NCI-H2029 (cell line): ENCODE measurements around the gene DGKB.
A peak's percentile ranks its signal among the peaks of the same experiment; 100 is the strongest.

ENCODE experiments used
- DNase-seq: peaks from one replicate; lab custom pipeline; 2025; lab: John Stamatoyannopoulos, UW

DGKB gene

GRCh38 chr7:14859267-14859666, 43.3 kb downstream of the DGKB start:
- DNase-seq = no peak

DNA sequence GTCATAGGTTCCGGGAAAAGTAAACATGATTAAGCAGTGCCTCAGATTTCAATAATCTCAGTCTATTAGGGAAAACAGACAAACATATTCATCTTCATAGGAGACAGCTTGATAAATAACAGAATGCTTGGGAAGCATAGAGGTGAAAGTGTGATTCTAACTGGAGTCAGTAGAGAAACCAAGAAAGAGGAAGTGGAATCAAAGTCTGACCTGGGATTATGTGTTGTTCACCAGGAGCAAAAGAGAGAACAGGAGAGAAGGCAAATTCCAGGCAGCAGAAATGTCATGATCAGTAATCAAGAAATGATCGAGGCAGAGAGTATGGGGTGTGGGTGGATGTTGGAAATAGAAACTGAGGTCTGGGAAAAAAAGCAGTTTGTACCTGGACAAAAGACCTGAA, 43.7 kb downstream of the DGKB start:
- DNase-seq = no peak

DNA sequence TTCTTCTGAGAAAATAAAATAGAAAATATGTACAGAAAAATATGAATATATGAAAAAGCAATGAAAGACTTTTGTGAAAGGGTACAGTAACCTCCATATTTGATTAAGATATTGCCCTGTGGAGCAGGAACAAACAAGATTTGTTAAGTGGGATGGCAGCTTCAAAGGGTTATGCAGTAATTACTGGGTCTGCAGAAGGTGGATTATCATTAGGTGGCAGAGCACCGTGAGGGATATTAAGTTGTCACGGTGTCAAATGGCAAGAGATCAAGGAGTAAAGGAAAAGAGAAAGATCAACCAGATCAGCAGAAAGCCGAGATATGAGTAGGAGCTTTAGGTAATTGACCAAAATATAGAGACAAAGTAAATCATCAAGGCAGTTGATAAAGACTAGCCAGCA, 44.1 kb downstream of the DGKB start:
- peak; percentile 30 for DNase-seq

- DNase-seq = no peak
Observed at GRCh38 chr7:14855033-14855794, 47.3 kb downstream of the DGKB start.

- no peak for DNase-seq
Observed at GRCh38 chr7:14854471-14854870, 48.1 kb downstream of the DGKB start.

DNA sequence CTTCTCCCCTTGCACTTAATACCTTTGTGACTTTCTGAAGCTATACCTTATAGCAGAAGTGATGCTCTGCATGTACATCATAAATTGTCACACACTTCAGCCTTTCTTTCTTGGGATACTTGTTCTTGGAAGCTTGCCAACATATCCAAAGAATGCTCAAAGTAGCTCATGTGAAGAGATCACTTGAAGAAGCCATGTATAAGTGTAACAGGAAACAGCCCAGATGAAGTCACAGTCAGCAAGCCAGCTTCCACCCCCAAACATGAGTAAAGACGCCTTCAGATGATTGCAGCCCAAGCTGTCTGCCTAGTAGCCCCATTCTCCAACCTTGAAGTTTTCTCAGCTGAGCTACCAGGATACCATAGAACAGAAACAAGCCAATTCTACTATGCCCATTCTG, 50.9 kb downstream of the DGKB start:
- no peak for DNase-seq

- DNase-seq = no peak
Observed at GRCh38 chr7:14850039-14850438, 52.5 kb downstream of the DGKB start.

DNA sequence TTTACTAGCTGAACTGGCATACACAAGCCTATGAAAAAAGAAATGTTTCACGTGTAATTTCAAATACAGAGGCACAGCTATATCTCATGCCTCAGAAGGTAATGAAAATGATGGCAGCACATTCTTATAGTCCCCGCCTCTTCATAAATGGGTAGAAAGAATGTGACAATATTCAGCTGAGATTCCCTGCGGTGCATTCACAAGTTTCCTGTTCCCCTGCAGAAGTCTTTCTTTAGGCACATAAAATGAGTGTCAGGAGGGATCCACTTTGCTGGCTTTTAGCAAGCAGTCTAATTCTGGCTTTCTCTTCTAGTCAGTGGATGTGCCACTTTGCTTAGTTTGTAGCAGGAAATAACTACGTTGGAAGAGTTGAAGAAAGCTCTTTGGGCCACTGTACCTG, 56.1 kb downstream of the DGKB start:
- no peak for DNase-seq

DNA sequence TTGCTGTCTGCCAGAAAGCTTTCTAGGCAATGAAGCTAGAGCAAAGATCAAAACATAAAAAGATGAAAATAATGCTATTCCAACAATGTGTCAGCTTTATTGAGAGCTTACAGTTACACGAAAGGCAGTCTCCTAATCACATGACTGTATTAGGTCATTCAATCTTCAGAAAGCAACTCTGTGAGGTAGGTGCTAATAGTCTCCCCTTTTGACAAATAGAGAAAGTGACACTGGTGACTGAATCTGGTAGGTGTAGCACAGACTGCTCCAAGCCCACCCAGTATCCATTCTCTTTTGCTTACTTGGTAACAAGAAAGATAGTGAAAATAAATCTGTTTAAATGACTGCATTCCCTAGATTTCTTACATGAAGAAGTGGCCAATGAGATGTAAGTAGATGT, 58.8 kb downstream of the DGKB start:
- no peak for DNase-seq

DNA sequence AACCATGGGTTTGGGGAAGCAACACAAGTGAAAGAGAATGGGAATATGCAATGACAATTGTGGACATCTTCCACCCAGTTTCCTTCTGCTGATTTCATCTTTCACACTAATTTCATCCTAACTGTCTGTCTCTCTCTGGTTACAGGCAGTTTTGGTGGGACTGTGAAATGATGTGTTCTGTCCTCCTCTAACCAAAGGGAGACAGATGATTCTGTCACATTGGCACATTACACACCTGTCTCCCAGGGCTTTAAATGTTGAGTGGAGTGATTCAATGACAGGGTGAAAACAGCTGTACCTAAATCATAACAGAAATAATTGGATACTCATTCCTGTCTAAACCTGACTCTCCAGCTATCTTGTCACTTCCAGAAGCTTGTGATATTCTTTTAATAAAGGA, 60.0 kb downstream of the DGKB start:
- DNase-seq = no peak

DNA sequence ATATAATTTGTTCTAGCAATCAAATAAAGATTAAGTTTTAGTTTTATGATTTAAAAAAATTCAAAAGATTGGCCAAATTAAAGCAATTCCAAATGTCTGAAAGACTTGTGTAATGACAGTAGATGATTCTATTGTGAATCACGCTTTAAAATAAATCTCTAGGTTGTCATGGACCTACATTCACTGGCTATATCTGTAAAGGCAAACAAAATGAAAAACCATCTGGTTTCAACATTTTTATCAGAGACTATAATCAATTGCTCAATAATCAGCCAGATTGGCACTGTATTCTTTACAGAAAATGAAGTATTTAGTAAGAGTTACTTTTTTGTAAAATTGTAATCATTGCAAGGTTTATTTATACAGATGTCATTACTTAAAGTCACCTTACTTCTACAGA, 60.7 kb downstream of the DGKB start:
- no peak for DNase-seq

DNA sequence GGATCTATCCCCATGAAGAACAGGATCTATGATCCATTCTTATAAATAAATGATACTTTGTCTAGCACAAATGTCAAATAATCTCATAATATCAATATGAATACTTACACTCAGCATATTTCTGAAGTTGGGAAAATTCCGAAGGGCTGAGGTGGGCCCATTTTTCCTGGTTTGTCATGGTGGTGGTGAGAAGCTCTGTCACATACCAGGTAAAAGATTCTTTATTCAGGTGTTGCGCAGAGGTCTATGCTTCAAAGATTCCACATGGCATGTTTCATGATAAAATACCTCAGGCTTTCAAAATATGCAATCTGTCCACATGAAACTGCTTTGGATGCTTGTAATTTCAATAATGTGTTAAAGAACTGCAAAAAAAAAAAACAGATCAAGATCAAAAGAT, 61.5 kb downstream of the DGKB start:
- no peak for DNase-seq

DNA sequence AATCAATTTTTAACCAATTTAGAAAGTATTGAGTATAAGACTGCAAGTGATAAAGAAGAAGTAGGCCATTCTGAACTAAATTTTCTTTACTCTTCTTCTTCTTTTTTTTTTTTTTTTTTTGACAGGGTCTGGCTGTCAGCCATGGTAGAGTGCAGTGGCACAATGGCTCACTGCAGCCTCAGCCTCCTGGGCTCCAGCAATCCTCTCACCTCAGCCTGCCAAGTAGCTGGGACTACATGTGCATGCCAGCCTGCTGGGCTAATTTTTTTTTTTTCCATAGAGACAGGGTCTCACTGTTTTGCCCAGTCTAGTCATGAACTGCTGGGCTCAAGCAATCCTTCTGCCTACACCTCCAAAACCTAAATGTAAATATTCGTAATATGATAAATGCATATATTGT, 63.2 kb downstream of the DGKB start:
- DNase-seq = peak; percentile 52

DNA sequence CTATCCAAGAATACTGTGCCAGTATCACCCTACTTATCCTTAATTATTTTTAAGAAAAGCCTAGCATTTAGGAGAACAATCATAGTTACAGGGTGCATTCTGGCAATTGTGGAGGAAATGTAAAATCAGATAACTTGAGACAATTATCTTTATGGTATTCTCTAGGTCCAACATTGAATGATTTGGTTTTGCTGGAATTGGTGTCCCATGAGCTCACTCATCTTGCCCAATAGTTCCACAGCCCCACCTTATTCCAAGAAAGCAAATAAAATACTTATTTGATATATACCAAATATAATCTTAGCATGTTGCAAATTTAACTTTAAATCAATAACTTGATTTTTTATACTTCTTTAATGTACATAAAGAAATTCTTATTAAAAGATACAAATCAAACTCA, 65.3 kb downstream of the DGKB start:
- no peak for DNase-seq

DNA sequence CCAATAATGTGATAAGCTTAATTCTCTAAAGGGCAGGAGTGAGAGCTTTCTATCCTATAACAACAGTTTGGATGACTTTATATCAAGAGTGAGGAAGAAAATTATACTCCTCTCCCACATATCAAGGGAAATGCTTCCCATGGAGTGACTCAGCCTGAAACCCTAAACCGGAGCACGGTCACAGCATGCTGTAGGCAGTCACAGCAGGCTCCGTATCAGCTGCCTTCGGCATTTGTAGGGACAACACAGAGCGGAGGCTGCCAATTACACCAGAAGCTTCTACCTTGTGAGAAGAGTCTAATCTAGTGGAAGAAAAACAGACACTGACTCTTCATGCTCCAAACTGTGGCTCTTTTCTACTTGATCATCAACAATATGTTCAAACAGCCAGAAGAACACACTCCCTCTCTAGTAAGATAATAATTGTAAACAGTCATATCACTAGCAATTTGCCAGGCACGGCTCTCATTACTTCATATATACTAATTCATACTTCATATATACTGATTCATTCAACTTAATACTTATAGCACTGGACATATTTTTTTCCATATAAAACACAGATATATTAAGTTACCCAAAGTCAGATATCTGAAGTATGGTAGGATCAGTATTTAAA, 65.9 kb downstream of the DGKB start:
- DNase-seq = peak; percentile 80

DNA sequence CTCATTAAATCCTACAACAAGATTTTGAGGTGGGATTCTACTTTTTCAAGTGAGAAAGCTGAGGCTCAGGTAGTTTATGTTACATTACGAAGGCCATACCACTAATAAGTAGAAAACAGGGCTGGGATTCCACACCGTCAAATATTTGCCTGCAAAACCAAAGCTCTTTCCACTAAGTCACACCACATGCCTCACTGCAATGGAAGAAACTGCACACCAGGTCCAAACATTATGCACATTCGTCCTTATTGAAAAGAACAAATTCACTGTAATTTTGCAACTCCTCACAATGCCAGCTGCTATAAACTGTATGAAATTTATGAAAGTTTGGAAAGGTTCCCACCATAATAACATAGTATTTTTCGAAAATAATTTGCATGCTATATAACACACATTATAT, 66.5 kb downstream of the DGKB start:
- no peak for DNase-seq

- DNase-seq = peak; percentile 72
Observed at GRCh38 chr7:14835384-14835783, 67.2 kb downstream of the DGKB start.

GRCh38 chr7:14834883-14835282, 67.7 kb downstream of the DGKB start:
- DNase-seq = no peak

- DNase-seq = no peak
Observed at GRCh38 chr7:14834456-14834855, 68.1 kb downstream of the DGKB start.

DNA sequence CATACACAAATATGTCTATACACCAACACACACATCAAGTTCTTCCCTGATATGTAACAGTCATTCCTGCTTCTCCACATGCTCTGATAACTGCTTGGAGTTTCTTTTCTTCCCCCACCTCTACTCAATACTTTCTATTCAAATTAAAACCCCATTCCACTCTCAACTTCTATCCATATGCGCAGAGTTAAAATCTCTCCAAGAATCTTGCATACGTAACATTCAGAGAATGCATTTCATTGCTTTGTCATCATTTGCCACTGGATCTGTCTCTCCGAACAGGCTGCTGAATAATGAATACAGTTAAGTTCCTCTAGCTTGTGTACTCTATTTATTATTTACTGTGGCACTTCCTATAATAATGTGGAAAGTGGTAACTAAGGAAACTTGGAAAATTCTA, 68.8 kb downstream of the DGKB start:
- DNase-seq = no peak

GRCh38 chr7:14828053-14828452, 74.5 kb downstream of the DGKB start:
- DNase-seq = no peak

GRCh38 chr7:14826426-14826825, 76.1 kb downstream of the DGKB start:
- no peak for DNase-seq

GRCh38 chr7:14825912-14826311, 76.6 kb downstream of the DGKB start:
- DNase-seq = no peak

GRCh38 chr7:14822481-14822854, 80.1 kb downstream of the DGKB start:
- DNase-seq = no peak
